Measurements from ENCODE around the gene SH3PXD2A.
A peak's percentile ranks its signal among the peaks of the same experiment; 100 is the strongest.

The SH3PXD2A gene

GRCh38 chr10:103602028-103602851, 253.1 kb downstream of the SH3PXD2A start:
- no peak for DNase-seq

- no peak for DNase-seq
Observed at GRCh38 chr10:103600956-103601569, 254.3 kb downstream of the SH3PXD2A start.

- no peak for DNase-seq
Observed at GRCh38 chr10:103600325-103600724, 255.1 kb downstream of the SH3PXD2A start.

- DNase-seq: no peak
Observed at GRCh38 chr10:103599907-103600306, 255.5 kb downstream of the SH3PXD2A start.

- peak in 4 of 14 donors; percentile 12 to 68 (median 49) for DNase-seq
Observed at GRCh38 chr10:103599211-103599610, 256.2 kb downstream of the SH3PXD2A start.

GRCh38 chr10:103598654-103599115, 256.7 kb downstream of the SH3PXD2A start:
- DNase-seq: peak in 10 of 14 donors; percentile 22 to 74 (median 42)

- DNase-seq: no peak
Observed at GRCh38 chr10:103597003-103597402, 258.4 kb downstream of the SH3PXD2A start.

- DNase-seq: no peak
Observed at GRCh38 chr10:103595933-103596726, 259.2 kb downstream of the SH3PXD2A start.

- DNase-seq: no peak
Observed at GRCh38 chr10:103593022-103593570, 262.3 kb downstream of the SH3PXD2A start.

GRCh38 chr10:103592186-103593021, 263.0 kb downstream of the SH3PXD2A start:
- DNase-seq: peak in 1 of 14 donors; percentile 32

- DNase-seq: no peak
Observed at GRCh38 chr10:103590744-103591291, 264.6 kb downstream of the SH3PXD2A start.

- no peak for DNase-seq
Observed at GRCh38 chr10:103590060-103590459, 265.3 kb downstream of the SH3PXD2A start.

- peak in 1 of 14 donors; percentile 35 for DNase-seq
Observed at GRCh38 chr10:103589074-103589630, 266.2 kb downstream of the SH3PXD2A start.

GRCh38 chr10:103587073-103587472, 268.3 kb downstream of the SH3PXD2A start:
- no peak for DNase-seq

GRCh38 chr10:103585011-103585405, 270.4 kb downstream of the SH3PXD2A start:
- DNase-seq: no peak

- DNase-seq: peak in 3 of 14 donors; percentile 11 to 29 (median 16)
Observed at GRCh38 chr10:103584216-103585010, 271.0 kb downstream of the SH3PXD2A start.

- DNase-seq: no peak
Observed at GRCh38 chr10:103583871-103584215, 271.5 kb downstream of the SH3PXD2A start.

- peak in 1 of 14 donors; percentile 57 for DNase-seq
Observed at GRCh38 chr10:103582331-103583123, 272.8 kb downstream of the SH3PXD2A start.

- no peak for DNase-seq
Observed at GRCh38 chr10:103581499-103581898, 273.9 kb downstream of the SH3PXD2A start.
